ENCODE data around the gene MYBBP1A.
A peak's percentile ranks its signal among the peaks of the same experiment; 100 is the strongest.
"Not testable (repeated sequence)": the region's sequence is repeated elsewhere in the genome, so short reads cannot be mapped to it uniquely, and the experiment has no call there.

Gene MYBBP1A

GRCh38 chr17:4584101-4584916, 29.1 kb upstream of the MYBBP1A start, which contains the start of gene SMTNL2:
Gene SMTNL2 (plus strand): TSS chr17:4584529. CDS start chr17:4584606, 77 bp downstream.
- Mint-ChIP-seq H3K4me3 (peak within 1 kb of the TSS; percentile 59), H3K9me3 (no peaks in the 10 kb centered on the region), H3K27me3 (peaks cover 38% of the 10 kb centered on the region), H3K4me1 (peaks cover 7% of the 10 kb centered on the region), H3K27ac (no peak within 1 kb of the TSS), H3K36me3 (ENCODE audit: low read depth) (no peaks in the 10 kb centered on the region)
- ATAC-seq (peak; percentile 30), DNase-seq (peak; percentile 17)

- Mint-ChIP-seq H3K4me3 (peak overlapping the region; percentile 59), H3K4me1 (peaks cover 7% of the 10 kb centered on the region), H3K9me3 (no peaks in the 10 kb centered on the region), H3K36me3 (ENCODE audit: low read depth) (no peaks in the 10 kb centered on the region), H3K27ac (no peak overlapping the region), H3K27me3 (peaks cover 38% of the 10 kb centered on the region)
- ATAC-seq (peak; percentile 46), DNase-seq (no peak)
Observed at GRCh38 chr17:4583782-4584100, 28.6 kb upstream of the MYBBP1A start.

DNA sequence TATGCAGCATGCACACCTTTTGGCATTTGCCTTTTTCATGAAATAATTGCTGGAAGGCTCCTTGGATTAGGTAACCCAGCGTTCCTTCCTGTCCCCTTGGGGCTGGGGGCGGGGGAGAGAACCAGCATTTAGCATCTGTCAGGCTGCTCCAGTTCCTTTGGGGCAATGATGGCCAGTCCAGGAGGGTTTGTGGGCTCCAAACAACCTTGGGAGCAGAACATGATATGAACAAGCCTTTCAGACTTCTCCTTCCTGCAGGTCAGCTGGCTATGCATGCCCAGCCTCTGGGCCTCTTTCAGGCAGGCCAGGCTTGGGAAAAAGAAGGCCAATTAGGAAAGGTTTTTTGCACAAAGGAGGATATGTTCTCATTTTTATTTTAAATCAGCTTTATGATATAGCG, 28.0 kb upstream of the MYBBP1A start:
- Mint-ChIP-seq H3K36me3 (ENCODE audit: low read depth) (no peaks in the 10 kb centered on the region), H3K27ac (no peak overlapping the region), H3K9me3 (no peaks in the 10 kb centered on the region), H3K4me3 (no peak overlapping the region), H3K4me1 (peaks cover 6% of the 10 kb centered on the region), H3K27me3 (peaks cover 38% of the 10 kb centered on the region)
- DNase-seq (no peak), ATAC-seq (no peak)

- Mint-ChIP-seq H3K27ac (no peak overlapping the region), H3K4me1 (peaks cover 5% of the 10 kb centered on the region), H3K4me3 (no peak overlapping the region), H3K9me3 (no peaks in the 10 kb centered on the region), H3K36me3 (ENCODE audit: low read depth) (no peaks in the 10 kb centered on the region), H3K27me3 (peaks cover 38% of the 10 kb centered on the region)
- DNase-seq (no peak), ATAC-seq (no peak)
Observed at GRCh38 chr17:4582691-4583090, 27.5 kb upstream of the MYBBP1A start.

DNA sequence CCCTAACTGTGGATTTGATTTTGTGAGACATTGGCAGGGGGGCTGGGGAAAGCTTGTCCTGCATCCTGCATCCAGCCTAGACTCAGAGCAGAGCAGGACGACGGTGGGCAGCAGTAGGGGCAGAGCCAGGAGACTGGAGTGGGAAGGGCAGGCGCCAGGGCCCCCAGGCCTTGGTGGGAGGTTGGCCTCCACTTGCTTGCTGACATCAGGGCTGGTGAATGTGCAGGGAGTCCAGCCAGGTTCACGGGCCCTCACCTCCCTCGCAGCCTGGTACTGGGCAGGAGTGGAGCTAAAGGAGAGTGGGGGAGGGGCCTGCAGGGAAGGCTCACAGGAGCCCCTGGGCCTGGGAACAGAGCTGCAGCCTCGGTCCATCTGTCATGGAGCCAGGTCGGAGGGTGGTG, 26.9 kb upstream of the MYBBP1A start:
- Mint-ChIP-seq H3K4me1 (peaks cover 5% of the 10 kb centered on the region), H3K27ac (no peak overlapping the region), H3K9me3 (no peaks in the 10 kb centered on the region), H3K27me3 (peaks cover 38% of the 10 kb centered on the region), H3K4me3 (no peak overlapping the region), H3K36me3 (ENCODE audit: low read depth) (no peaks in the 10 kb centered on the region)
- DNase-seq (no peak), ATAC-seq (no peak)

DNA sequence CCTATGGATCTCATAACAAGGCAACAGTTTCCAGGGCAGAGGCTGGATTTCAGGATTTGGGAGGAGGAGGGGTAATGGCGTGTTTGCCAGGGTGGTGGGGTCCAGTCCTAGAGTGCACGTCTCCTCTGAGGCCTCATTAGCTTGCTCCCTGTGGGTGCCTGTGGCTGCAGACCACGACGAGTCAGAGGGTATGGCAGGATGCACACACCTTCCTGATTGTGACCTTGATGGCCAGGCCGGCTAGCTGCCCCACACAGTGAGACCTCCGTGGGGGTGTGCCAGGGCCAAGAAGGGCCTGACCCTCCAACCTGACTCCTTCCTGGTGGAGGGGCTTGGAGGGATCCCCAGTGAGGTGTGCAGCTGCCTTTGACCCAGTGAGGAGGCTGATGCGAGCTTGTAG, 25.1 kb upstream of the MYBBP1A start:
- H3K4me3 Mint-ChIP-seq: no peak overlapping the region
- DNase-seq: no peak

GRCh38 chr17:4579678-4580077, 24.5 kb upstream of the MYBBP1A start:
- DNase-seq (no peak), ATAC-seq (no peak)
- no peaks in the 10 kb centered on the region for H3K9me3 Mint-ChIP-seq
- H3K27ac Mint-ChIP-seq: no peak overlapping the region
- peaks cover 30% of the 10 kb centered on the region for H3K27me3 Mint-ChIP-seq
- no peaks in the 10 kb centered on the region for H3K36me3 Mint-ChIP-seq (ENCODE audit: low read depth)
- no peak overlapping the region for H3K4me3 Mint-ChIP-seq
- H3K4me1 Mint-ChIP-seq: peaks cover 5% of the 10 kb centered on the region

More for the DNA sequence above, 25.1 kb upstream of the MYBBP1A start:
- peaks cover 5% of the 10 kb centered on the region for H3K4me1 Mint-ChIP-seq
- ATAC-seq: no peak
- H3K27ac Mint-ChIP-seq: no peak overlapping the region
- no peaks in the 10 kb centered on the region for H3K36me3 Mint-ChIP-seq (ENCODE audit: low read depth)
- no peaks in the 10 kb centered on the region for H3K9me3 Mint-ChIP-seq
- H3K27me3 Mint-ChIP-seq: peaks cover 33% of the 10 kb centered on the region

GRCh38 chr17:4578349-4578748, 23.2 kb upstream of the MYBBP1A start:
- ATAC-seq; H3K9me3 Mint-ChIP-seq; H3K27ac Mint-ChIP-seq; H3K4me1 Mint-ChIP-seq; H3K4me3 Mint-ChIP-seq; H3K36me3 Mint-ChIP-seq (ENCODE audit: low read depth); DNase-seq: not testable (repeated sequence)
- H3K27me3 Mint-ChIP-seq: peaks cover 23% of the 10 kb centered on the region

DNA sequence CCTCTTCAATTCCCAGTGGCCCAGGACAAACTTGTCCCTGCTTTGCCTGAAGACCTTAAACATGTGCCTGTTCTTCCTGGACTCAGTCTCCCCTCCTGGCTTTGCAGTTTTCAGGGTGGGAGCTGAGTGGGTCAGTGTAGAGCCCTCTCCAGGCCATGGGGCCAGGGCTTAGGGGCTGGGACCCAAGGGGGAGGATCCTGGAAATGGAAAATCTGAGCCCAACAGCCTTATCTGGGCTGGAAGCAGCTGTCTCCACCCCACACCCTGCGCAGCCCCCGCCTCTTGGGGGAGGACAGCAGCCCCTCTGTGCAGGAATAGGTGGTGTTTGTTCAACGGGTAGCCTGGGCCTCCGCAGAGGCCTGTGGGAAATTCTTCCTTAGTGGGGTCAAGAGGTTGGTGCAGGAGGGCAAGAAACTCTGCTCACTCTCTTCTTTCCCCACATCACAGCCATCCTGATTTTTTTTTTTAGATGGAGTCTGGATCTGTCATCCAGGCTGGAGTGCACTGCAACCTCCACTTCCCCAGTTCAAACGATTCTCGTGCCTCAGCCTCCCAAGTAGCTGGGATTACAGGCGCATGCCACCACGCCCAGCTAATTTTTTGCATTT, 22.3 kb upstream of the MYBBP1A start:
- no peak overlapping the region for H3K27ac Mint-ChIP-seq
- DNase-seq: no peak
- ATAC-seq: no peak
- no peaks in the 10 kb centered on the region for H3K9me3 Mint-ChIP-seq
- H3K36me3 Mint-ChIP-seq (ENCODE audit: low read depth): no peaks in the 10 kb centered on the region
- H3K27me3 Mint-ChIP-seq: peaks cover 16% of the 10 kb centered on the region
- peaks cover 13% of the 10 kb centered on the region for H3K4me1 Mint-ChIP-seq
- H3K4me3 Mint-ChIP-seq: no peak overlapping the region

DNA sequence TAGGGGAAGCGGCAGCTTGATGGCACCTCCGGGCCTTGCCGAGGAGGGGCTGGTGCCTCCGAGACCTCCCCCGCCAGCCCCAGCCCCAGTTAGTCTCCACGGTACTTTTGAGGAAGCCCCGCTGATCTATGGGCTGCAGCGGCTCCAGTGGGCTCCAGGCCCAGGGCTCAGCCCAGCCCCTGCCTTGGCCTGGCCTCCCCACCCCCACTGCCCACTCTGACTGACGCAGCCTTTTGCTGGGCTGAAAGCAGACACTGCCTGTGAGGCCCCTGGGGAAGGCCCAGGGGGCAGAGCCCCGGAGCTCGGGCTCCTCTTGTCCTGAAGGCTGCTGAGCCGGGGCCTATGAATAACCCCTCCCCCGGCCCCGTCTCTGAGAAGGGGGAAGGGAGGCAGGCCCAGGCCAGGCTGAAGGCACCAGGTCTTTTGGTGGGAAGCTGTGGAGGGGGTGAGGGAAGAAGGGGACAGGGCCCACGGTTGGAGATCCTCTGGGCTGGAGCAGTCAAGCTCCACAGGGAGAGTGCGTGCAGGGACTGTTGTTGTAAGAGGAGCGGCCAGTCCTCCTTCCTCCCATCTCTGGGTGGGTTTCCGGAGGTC, 21.6 kb upstream of the MYBBP1A start:
- Mint-ChIP-seq H3K9me3 (no peaks in the 10 kb centered on the region), H3K4me1 (peaks cover 13% of the 10 kb centered on the region)
- no peak for ATAC-seq

DNA sequence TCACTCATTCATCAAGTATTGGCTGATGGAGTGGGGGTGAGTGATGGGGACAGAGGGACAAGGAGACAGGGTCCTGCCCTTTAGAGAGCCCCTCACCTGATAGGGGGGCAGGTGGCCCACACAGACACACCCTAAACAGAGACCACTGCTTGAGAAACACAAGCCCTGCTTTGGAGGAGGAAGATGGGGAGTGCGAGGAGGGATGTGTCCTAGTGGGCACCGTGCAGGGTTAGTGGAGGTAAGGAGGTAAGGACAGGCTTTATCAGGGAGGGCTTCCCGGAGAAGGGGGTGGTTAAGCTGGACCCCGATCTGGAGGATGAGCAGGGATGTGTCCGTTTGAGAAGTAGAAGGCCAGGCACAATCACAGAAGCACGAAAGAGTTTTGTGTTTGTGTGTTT, 21.0 kb upstream of the MYBBP1A start:
- Mint-ChIP-seq H3K27ac (no peak overlapping the region), H3K9me3 (no peaks in the 10 kb centered on the region), H3K36me3 (ENCODE audit: low read depth) (no peaks in the 10 kb centered on the region), H3K4me3 (no peak overlapping the region), H3K4me1 (peaks cover 13% of the 10 kb centered on the region), H3K27me3 (peaks cover 13% of the 10 kb centered on the region)
- no peak for DNase-seq
- ATAC-seq: no peak

More for the DNA sequence above, 21.6 kb upstream of the MYBBP1A start:
- Mint-ChIP-seq H3K36me3 (ENCODE audit: low read depth) (no peaks in the 10 kb centered on the region), H3K27ac (no peak overlapping the region), H3K4me3 (no peak overlapping the region), H3K27me3 (peaks cover 18% of the 10 kb centered on the region)
- no peak for DNase-seq

- H3K27me3 Mint-ChIP-seq: peaks cover 11% of the 10 kb centered on the region
- DNase-seq (no peak), ATAC-seq (no peak)
- no peaks in the 10 kb centered on the region for H3K9me3 Mint-ChIP-seq
- H3K4me3 Mint-ChIP-seq: no peak overlapping the region
- H3K36me3 Mint-ChIP-seq (ENCODE audit: low read depth): no peaks in the 10 kb centered on the region
- no peak overlapping the region for H3K27ac Mint-ChIP-seq
- H3K4me1 Mint-ChIP-seq: peaks cover 13% of the 10 kb centered on the region
Observed at GRCh38 chr17:4574448-4575045, 19.4 kb upstream of the MYBBP1A start.

GRCh38 chr17:4573669-4574068, 18.5 kb upstream of the MYBBP1A start:
- peak; percentile 99 for ATAC-seq

GRCh38 chr17:4573115-4573514, 17.9 kb upstream of the MYBBP1A start:
- Mint-ChIP-seq H3K9me3 (no peaks in the 10 kb centered on the region), H3K27ac (no peak overlapping the region)
- DNase-seq: no peak

More at GRCh38 chr17:4573669-4574068, 18.5 kb upstream of the MYBBP1A start:
- Mint-ChIP-seq H3K4me3 (no peak overlapping the region), H3K27me3 (peaks cover 14% of the 10 kb centered on the region), H3K27ac (no peak overlapping the region), H3K9me3 (no peaks in the 10 kb centered on the region), H3K4me1 (peaks cover 13% of the 10 kb centered on the region), H3K36me3 (ENCODE audit: low read depth) (no peaks in the 10 kb centered on the region)
- DNase-seq: peak; percentile 66

DNA sequence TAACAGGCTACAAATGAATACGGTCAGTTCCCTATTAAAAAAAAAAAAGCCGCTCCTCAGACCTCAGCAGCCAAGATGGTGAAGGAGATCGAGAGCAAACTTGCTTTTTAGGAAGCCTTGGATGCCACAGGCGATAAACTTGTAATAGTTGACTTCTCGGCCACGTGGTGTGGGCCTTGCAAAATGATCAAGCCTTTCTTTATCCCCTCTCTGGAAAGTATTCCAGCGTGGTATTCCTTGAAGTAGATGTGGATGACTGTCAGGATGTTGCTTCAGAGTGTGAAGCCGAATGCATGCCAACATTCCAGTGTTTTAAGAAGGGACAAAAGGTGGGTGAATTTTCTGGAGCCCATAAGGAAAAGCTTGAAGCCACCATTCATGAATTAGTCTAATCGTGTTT, 16.9 kb upstream of the MYBBP1A start:
- Mint-ChIP-seq H3K36me3 (ENCODE audit: low read depth) (no peaks in the 10 kb centered on the region), H3K9me3 (no peaks in the 10 kb centered on the region), H3K27ac (no peak overlapping the region), H3K4me3 (no peak overlapping the region), H3K4me1 (peaks cover 13% of the 10 kb centered on the region), H3K27me3 (peaks cover 14% of the 10 kb centered on the region)
- ATAC-seq (no peak), DNase-seq (no peak)

More at GRCh38 chr17:4573115-4573514, 17.9 kb upstream of the MYBBP1A start:
- H3K4me3 Mint-ChIP-seq: no peak overlapping the region
- H3K4me1 Mint-ChIP-seq: peaks cover 13% of the 10 kb centered on the region
- no peaks in the 10 kb centered on the region for H3K36me3 Mint-ChIP-seq (ENCODE audit: low read depth)
- peaks cover 14% of the 10 kb centered on the region for H3K27me3 Mint-ChIP-seq
- no peak for ATAC-seq

Measured in activated naive CD8-positive, alpha-beta T cell treated with anti-CD3 and anti-CD28 coated beads, Interleukin-2, amount 50 U/mL, for 24 hours (primary cell).